B cell (primary cell): ENCODE results near the gene RMP24.
A peak's percentile ranks its signal among the peaks of the same experiment; 100 is the strongest.

ENCODE experiments used
- ATAC-seq: fragments of 200-7000 bp; cut with Tn5 transposase; one replicate; pipeline ENCODE4 v1.10.0; 2021; ENCODE audit warnings: low read depth, mild to moderate bottlenecking, moderate number of reproducible peaks, moderate library complexity
- CTCF ChIA-PET: fragments of 350-600 bp; sonication (Branson Sonifier 250); formaldehyde crosslinking; loops from one replicate; lab custom pipeline; 2021; ENCODE audit warnings: antibody characterized with exemption, inconsistent platforms; lab: Charles Lee
- POLR2A ChIA-PET: fragments of 350-600 bp; sonication (Branson Sonifier 250); formaldehyde crosslinking; loops from one replicate; lab custom pipeline; 2021; ENCODE audit warnings: antibody characterized with exemption; lab: Charles Lee
- DNase-seq: peaks from one replicate; pipeline ENCODE4 v3.0.0; 2013
- H2AFZ ChIP-seq: 2 replicates; pipeline ENCODE4 v1.6.1; 2012; ENCODE audit warnings: mild to moderate bottlenecking, low read depth, low read length; ENCODE audit not compliant: insufficient read depth, poor library complexity, severe bottlenecking
- H3K27ac ChIP-seq, 2 donors: 1 replicate in 1 of 2; 2 replicates in 1 of 2; pipeline ENCODE4 v1.5.1; 2012 to 2013; ENCODE audit warnings: low read length in 2 of 2, mild to moderate bottlenecking in 2 of 2, moderate library complexity in 1 of 2
- H3K27me3 ChIP-seq, 4 experiments: fragments of 200-600 bp in 1 of 4; sonication (generic) in 1 of 4; replicated peaks in 1 of 4; 1 replicate in 2 of 4; 2 replicates in 2 of 4; pipeline versions ENCODE4 v1.6.1 to v1.7.0; 2013 to 2016; ENCODE audit warnings: low read length in 3 of 4, mild to moderate bottlenecking in 2 of 4, mixed read lengths in 1 of 4, moderate library complexity in 1 of 4; ENCODE audit not compliant: insufficient read depth in 4 of 4, control insufficient read depth in 3 of 4; ENCODE audit errors: control extremely low read depth in 1 of 4
- H3K36me3 ChIP-seq, 2 experiments: replicated peaks in 1 of 2; 1 replicate in 1 of 2; 2 replicates in 1 of 2; pipeline versions ENCODE4 v1.6.1 to v1.7.1; 2013; ENCODE audit warnings: low read length in 1 of 2; ENCODE audit not compliant: insufficient read depth in 2 of 2, control insufficient read depth in 1 of 2; ENCODE audit errors: control extremely low read depth in 1 of 2, extremely low read depth in 1 of 2
- H3K4me1 ChIP-seq, 2 donors: fragments of 200-600 bp in 1 of 2; sonication (generic) in 1 of 2; 1 replicate in 1 of 2; 2 replicates in 1 of 2; pipeline versions ENCODE4 v1.5.1 to v1.6.1; 2013 to 2017; ENCODE audit warnings: low read length in 2 of 2; ENCODE audit not compliant: control insufficient read depth in 2 of 2, insufficient read depth in 2 of 2
- H3K4me2 ChIP-seq: replicated peaks from 2 replicates; pipeline ENCODE3; 2012; ENCODE audit warnings: mild to moderate bottlenecking, low read depth, low read length; ENCODE audit not compliant: poor library complexity, severe bottlenecking
- H3K4me3 ChIP-seq, 5 experiments: fragments of 200-600 bp in 1 of 5; sonication (generic) in 1 of 5; 1 replicate in 3 of 5; 2 replicates in 2 of 5; pipeline versions ENCODE4 v1.5.1 to v1.7.0; 2011 to 2016; ENCODE audit warnings: low read length in 4 of 5, mild to moderate bottlenecking in 4 of 5, low read depth in 2 of 5, control low read depth in 1 of 5, moderate library complexity in 1 of 5; ENCODE audit not compliant: insufficient read depth in 1 of 5; ENCODE audit errors: control extremely low read depth in 1 of 5, extremely low read depth in 1 of 5
- H3K79me2 ChIP-seq: fragments of 200-600 bp; sonication (generic); one replicate; pipeline ENCODE4 v1.6.0; 2016; ENCODE audit warnings: low read length; ENCODE audit not compliant: control insufficient read depth, insufficient read depth
- H3K9ac ChIP-seq: fragments of 200-600 bp; sonication (generic); 2 replicates; pipeline ENCODE4 v1.6.1; 2017; ENCODE audit warnings: mild to moderate bottlenecking, low read length, moderate library complexity
- H3K9me3 ChIP-seq, 3 donors: one replicate each; pipeline versions ENCODE4 v1.6.1 to v1.7.1; 2013; ENCODE audit warnings: low read length in 2 of 3; ENCODE audit not compliant: control insufficient read depth in 2 of 3, insufficient read depth in 1 of 3; ENCODE audit errors: control extremely low read depth in 1 of 3
- H4K20me1 ChIP-seq: 2 replicates; pipeline ENCODE4 v1.6.0; 2012; ENCODE audit warnings: mild to moderate bottlenecking, low read length; ENCODE audit not compliant: insufficient read depth, control insufficient read depth, poor library complexity, severe bottlenecking
- H3K27ac Mint-ChIP-seq: one replicate; pipeline ENCODE4 v1.8.0; 2021; ENCODE audit warnings: mixed read lengths
- H3K27me3 Mint-ChIP-seq: one replicate; pipeline ENCODE4 v1.8.0; 2021; ENCODE audit warnings: mixed read lengths
- H3K4me1 Mint-ChIP-seq: one replicate; pipeline ENCODE4 v1.8.0; 2021; ENCODE audit warnings: mixed read lengths
- H3K4me3 Mint-ChIP-seq: one replicate; pipeline ENCODE4 v1.8.0; 2021; ENCODE audit warnings: mixed read lengths
- H3K9me3 Mint-ChIP-seq: one replicate; pipeline ENCODE4 v1.8.0; 2022; ENCODE audit warnings: mixed read lengths; ENCODE audit not compliant: insufficient read depth
- CTCF ChIP-seq: fragments of 200-600 bp; IDR thresholded peaks from one replicate; pipeline ENCODE4 v1.8.0; 2022; ENCODE audit warnings: antibody characterized with exemption, mild to moderate bottlenecking
- EZH2 ChIP-seq: IDR thresholded peaks from 2 replicates; pipeline ENCODE4 v1.6.1; 2012; ENCODE audit warnings: borderline replicate concordance, low read depth, mild to moderate bottlenecking, moderate library complexity, low read length; ENCODE audit not compliant: insufficient read depth, poor library complexity, severe bottlenecking
- WGBS: methylation state at CpG from one replicate; pipeline ENCODE4 v1.1.5; 2013; ENCODE audit warnings: missing lambda C conversion rate; ENCODE audit not compliant: insufficient coverage; 5-methylcytosine and 5-hydroxymethylcytosine counted together
- intact Hi-C: fragments of 100-400 bp; cut with micrococcal nuclease; formaldehyde crosslinking; loops from one replicate; pipeline ENCODE4 v1.10.0; 2022

The RMP24 gene

GRCh38 chr18:36015629-36016028 is 43.1 kb downstream of the RMP24 start:
- ChIA-PET CTCF (no interaction called here), POLR2A (interaction anchor here (0.7 kb wide), 1 partner anchor 928 kb away, joined by 7 read pairs; no protein-coding TSS in a partner anchor)
- H3K9me3 Mint-ChIP-seq, result no peaks in the 10 kb centered on the region
- peak overlapping the region; percentile 12 for H3K27ac Mint-ChIP-seq
- TF ChIP-seq CTCF (no peak), EZH2 (no peak)
- Histone ChIP-seq H3K27me3 (no peaks in the 10 kb centered on the region), H3K36me3 (peaks cover 0 to 1% of the 10 kb centered on the region in 2 experiments), H3K9me3 (no peaks in the 10 kb centered on the region), H2AFZ (no peak overlapping the region), H3K9ac (no peak overlapping the region), H3K4me3 (no peak overlapping the region), H3K27ac (no peak overlapping the region), H4K20me1 (peaks cover 11% of the 10 kb centered on the region), H3K4me2 (peak overlapping the region; percentile 52), H3K79me2 (peaks cover 6% of the 10 kb centered on the region), H3K4me1 (peaks cover 13 to 19% of the 10 kb centered on the region in 2 donors)
- no peaks in the 10 kb centered on the region for H3K27me3 Mint-ChIP-seq
- ATAC-seq (peak; percentile 76), DNase-seq (peak; percentile 71)
- WGBS, result no CpG with 5 or more reads among the region's 3 CpGs
- intact Hi-C loops, result loop anchor here (2.0 to 5.0 kb wide), 3 partner anchors 43 to 793 kb away; partner anchors contain the start of genes RMP24 and RPRD1A
- peaks cover 24% of the 10 kb centered on the region for H3K4me1 Mint-ChIP-seq
- H3K4me3 Mint-ChIP-seq, result peak overlapping the region; percentile 3

- H3K9ac ChIP-seq, result no peak overlapping the region
- peaks cover 13 to 19% of the 10 kb centered on the region in 2 donors for H3K4me1 ChIP-seq
- H4K20me1 ChIP-seq, result peaks cover 11% of the 10 kb centered on the region
- ATAC-seq (no peak), DNase-seq (no peak)
- peaks cover 6% of the 10 kb centered on the region for H3K79me2 ChIP-seq
- no peak overlapping the region for H3K27ac ChIP-seq
- intact Hi-C loops, result loop anchor here (1.0 to 5.0 kb wide), 6 partner anchors 50 to 792 kb away; partner anchors contain the start of genes ELP2, RPRD1A and SLC39A6
- H3K36me3 ChIP-seq, result no peaks in the 10 kb centered on the region
- no peak overlapping the region for H2AFZ ChIP-seq
- 92% methylated on average over 1 of the region's 2 CpGs for WGBS
- H3K27me3 ChIP-seq, result no peaks in the 10 kb centered on the region
- POLR2A ChIA-PET, result interaction anchor here (0.8 to 1.0 kb wide), 2 partner anchors 15 to 112 kb away, joined by 3 read pairs; partner anchors contain the start of gene SLC39A6
- no peak overlapping the region for H3K4me3 Mint-ChIP-seq
- no peak overlapping the region for H3K4me3 ChIP-seq
- H3K9me3 Mint-ChIP-seq, result no peaks in the 10 kb centered on the region
- CTCF ChIA-PET, result interaction anchor here (0.7 to 7.5 kb wide), 32 partner anchors 10 to 792 kb away, joined by 3 to 175 read pairs (median 5); partner anchors contain the start of genes ELP2, RMP24 and SLC39A6
- no peak overlapping the region for H3K27ac Mint-ChIP-seq
- peaks cover 23% of the 10 kb centered on the region for H3K4me1 Mint-ChIP-seq
- no peaks in the 10 kb centered on the region for H3K27me3 Mint-ChIP-seq
- H3K9me3 ChIP-seq, result no peaks in the 10 kb centered on the region
- TF ChIP-seq CTCF (no peak), EZH2 (no peak)
- no peak overlapping the region for H3K4me2 ChIP-seq
These were observed 44.8 kb downstream of the RMP24 start for GRCh38 chr18:36017232-36017631.
